SK-N-SH (cell line): ENCODE results near the gene MTMR12.
"Not testable (repeated sequence)": the region's sequence is repeated elsewhere in the genome, so short reads cannot be mapped to it uniquely, and the experiment has no call there.

Source experiments
- CHD2 ChIP-seq: fragments of 150-350 bp; IDR thresholded peaks from 2 replicates; pipeline ENCODE4 v1.6.1; 2018; ENCODE audit warnings: low read length; ENCODE audit not compliant: partially characterized antibody
- CTCF ChIP-seq: fragments of 200-600 bp; sonication (generic); IDR thresholded peaks from 2 replicates; pipeline ENCODE4 v1.6.1; 2017; ENCODE audit warnings: antibody characterized with exemption, mild to moderate bottlenecking, moderate library complexity
- EP300 ChIP-seq, 2 experiments: IDR thresholded peaks; 2 replicates each; pipeline versions ENCODE4 v1.4.0 to v1.6.1; 2012; ENCODE audit warnings: borderline replicate concordance in 1 of 2, low read depth in 1 of 2, low read length in 1 of 2
- EZH2phosphoT487 ChIP-seq: fragments of 200-600 bp; sonication (generic); IDR thresholded peaks from 2 replicates; pipeline ENCODE4 v1.6.1; 2017; ENCODE audit warnings: low read depth, mixed run types, mild to moderate bottlenecking, antibody characterized with exemption, moderate library complexity, borderline replicate concordance
- GABPA ChIP-seq: IDR thresholded peaks from 2 replicates; pipeline ENCODE4 v1.4.0; 2012; ENCODE audit warnings: low read depth, mild to moderate bottlenecking
- GATA2 ChIP-seq: sonication (generic); formaldehyde crosslinking; IDR thresholded peaks from 2 replicates; pipeline ENCODE4 v1.5.0; 2020; ENCODE audit warnings: mild to moderate bottlenecking, missing genetic modification reagents
- MXI1 ChIP-seq: IDR thresholded peaks from 2 replicates; pipeline ENCODE4 v1.6.1; 2012; ENCODE audit warnings: mild to moderate bottlenecking, low read depth, low read length, improper control_type of control experiment
- POLR2AphosphoS5 ChIP-seq: IDR thresholded peaks from 2 replicates; pipeline ENCODE4 v1.6.1; 2012; ENCODE audit warnings: low read depth, low read length
- RAD21 ChIP-seq: IDR thresholded peaks from 2 replicates; pipeline ENCODE4 v1.6.1; 2012; ENCODE audit warnings: mild to moderate bottlenecking, low read length
- RFX5 ChIP-seq: IDR thresholded peaks from 2 replicates; pipeline ENCODE4 v1.6.1; 2012; ENCODE audit warnings: mild to moderate bottlenecking, improper control_type of control experiment, low read length
- RXRA ChIP-seq: IDR thresholded peaks from 2 replicates; pipeline ENCODE4 v1.4.0; 2012; ENCODE audit warnings: low read depth, mild to moderate bottlenecking, borderline replicate concordance
- TCF12 ChIP-seq: IDR thresholded peaks from 2 replicates; pipeline ENCODE4 v1.4.0; 2012
- YY1 ChIP-seq: IDR thresholded peaks from 2 replicates; pipeline ENCODE4 v1.4.0; 2012; ENCODE audit warnings: low read depth, mild to moderate bottlenecking

GRCh38 chr5:32287525-32287924, 25.2 kb downstream of the MTMR12 start:
- not testable (repeated sequence) for TF ChIP-seq YY1; CTCF; MXI1; CHD2; RAD21; EZH2phosphoT487; GATA2 (CRISPR knock-in tag); EP300 (IDR thresholded peaks at IDR 0.05; ENCODE audit: borderline replicate concordance in 1 of 2, low read depth in 1 of 2, low read length in 1 of 2); POLR2AphosphoS5; GABPA; RXRA; RFX5; TCF12
